Gastroesophageal sphincter (tissue), 4 donors: Measurements from ENCODE around the gene UBA3. TPM values are rescaled to one million over a fixed set of nuclear protein-coding genes. Genes with fewer than 3 reads are reported as not detected.

Experiments
- ATAC-seq: fragments of 150-250 bp; one replicate; pipeline ENCODE4 v1.9.1; 2016; ENCODE audit warnings: mild to moderate bottlenecking, moderate library complexity
- H3K27ac ChIP-seq, 4 donors: fragments of 200-600 bp; sonication (generic) in 3 of 4; 1 replicate in 3 of 4; 2 replicates in 1 of 4; pipeline ENCODE4 v1.5.1; 2016 to 2019
- H3K27me3 ChIP-seq: fragments of 200-600 bp; sonication (generic); one replicate; pipeline ENCODE4 v1.5.1; 2019
- H3K36me3 ChIP-seq, 2 donors: fragments of 200-600 bp; sonication (generic); one replicate each; pipeline ENCODE4 v1.5.1; 2019; ENCODE audit warnings: control low read depth in 1 of 2
- H3K4me1 ChIP-seq, 3 donors: fragments of 200-600 bp; sonication (generic); 1 replicate in 2 of 3; 2 replicates in 1 of 3; pipeline ENCODE4 v1.5.1; 2016 to 2019; ENCODE audit warnings: control low read depth in 2 of 3
- H3K4me3 ChIP-seq, 2 donors: fragments of 200-600 bp; sonication (generic); one replicate each; pipeline ENCODE4 v1.5.1; 2019; ENCODE audit warnings: mild to moderate bottlenecking in 1 of 2, moderate library complexity in 1 of 2
- H3K9me3 ChIP-seq, 3 donors: fragments of 200-600 bp; sonication (generic); one replicate each; pipeline ENCODE4 v1.5.1; 2017 to 2019; ENCODE audit warnings: control low read depth in 2 of 3
- CTCF ChIP-seq, 4 experiments: fragments of 200-600 bp in 2 of 4; fragments of 450-650 bp in 2 of 4; sonication (generic) in 1 of 4; IDR thresholded peaks; one replicate each; pipeline ENCODE4 v1.5.1; 2017 to 2019; ENCODE audit warnings: antibody characterized with exemption in 4 of 4, mild to moderate bottlenecking in 2 of 4, moderate library complexity in 2 of 4
- EP300 ChIP-seq: sonication (generic); formaldehyde crosslinking; IDR thresholded peaks from one replicate; pipeline ENCODE4 v1.6.1; 2017; ENCODE audit warnings: antibody characterized with exemption, mild to moderate bottlenecking
- POLR2A ChIP-seq, 2 donors: fragments of 450-650 bp; IDR thresholded peaks; one replicate each; pipeline ENCODE4 v1.6.1; 2017; ENCODE audit warnings: antibody characterized with exemption in 2 of 2, mild to moderate bottlenecking in 2 of 2, moderate library complexity in 1 of 2
- POLR2AphosphoS5 ChIP-seq: sonication (generic); formaldehyde crosslinking; IDR thresholded peaks from one replicate; pipeline ENCODE4 v1.6.1; 2017; ENCODE audit warnings: antibody characterized with exemption
- WGBS, 2 donors: methylation state at CpG; one replicate each; pipeline ENCODE4 v1.1.5; 2018; ENCODE audit warnings: low coverage in 1 of 2; 5-methylcytosine and 5-hydroxymethylcytosine counted together
- total RNA-seq, 4 donors: library from RNA; depleted of rRNA; stranded (reverse); fragments of >200 nt; gene quantifications; one replicate each; pipeline ENCODE4 v1.1.0, GENCODE V29; 2016

The UBA3 gene
- total RNA-seq, 4 donors from 2014 or later: 49.8 to 67.6 (median 54.7) TPM

GRCh38 chr3:69084326-69085167 is 4.4 kb upstream of the UBA3 start, which contains the start of gene ARL6IP5:
Gene ARL6IP5 (plus strand): TSS chr3:69084937. CDS start chr3:69085048, 111 bp downstream.
- H3K27ac ChIP-seq: peak within 1 kb of the TSS; percentile 80 to 95 (median 91)
- no peaks in the 10 kb centered on the region for H3K9me3 ChIP-seq
- H3K4me3 ChIP-seq: peak within 1 kb of the TSS; percentile 86 to 93
- peaks cover 22 to 81% (median 44%) of the 10 kb centered on the region in 3 donors for H3K4me1 ChIP-seq
- ATAC-seq: peak; percentile 73
- no peaks in the 10 kb centered on the region for H3K27me3 ChIP-seq
- no peak for TF ChIP-seq EP300
- TF ChIP-seq POLR2AphosphoS5: peak; percentile 70
- H3K36me3 ChIP-seq: no peaks in the 10 kb centered on the region
- WGBS, 2 donors: 7 to 10% methylated on average over 6 to 15 of the region's 32 CpGs

DNA sequence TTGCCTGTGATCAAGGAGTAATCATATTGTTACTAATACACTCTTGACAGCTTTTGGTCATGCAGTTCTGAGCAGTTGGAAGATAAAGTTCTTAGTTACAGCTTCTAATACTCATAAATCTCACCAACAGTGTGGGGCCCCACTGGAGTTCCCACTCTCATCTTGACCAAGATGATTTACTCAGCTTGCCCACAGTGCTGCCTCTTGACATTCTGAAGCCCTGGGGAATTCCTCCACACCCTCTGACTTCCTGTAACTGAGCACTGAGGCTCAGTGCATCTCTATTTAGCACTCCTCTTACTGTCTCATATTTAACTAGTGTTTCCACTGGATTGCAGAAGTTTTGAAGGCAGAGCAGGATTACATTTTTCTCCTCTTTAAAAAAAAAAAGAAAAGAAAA is 2.6 kb upstream of the UBA3 start:
- TF ChIP-seq POLR2A (IDR thresholded peaks at IDR 0.05) (no peak), EP300 (no peak), POLR2AphosphoS5 (no peak), CTCF (IDR thresholded peaks at IDR 0.05) (no peak)
- no peak for ATAC-seq
- H3K4me3 ChIP-seq: no peak overlapping the region
- H3K9me3 ChIP-seq: no peaks in the 10 kb centered on the region
- H3K4me1 ChIP-seq: peaks cover 16 to 81% (median 38%) of the 10 kb centered on the region in 3 donors
- H3K27ac ChIP-seq: peak overlapping the region; percentile 15 to 61 (median 36)
- H3K36me3 ChIP-seq: no peaks in the 10 kb centered on the region
- H3K27me3 ChIP-seq: no peaks in the 10 kb centered on the region

GRCh38 chr3:69082361-69082760 is 2.2 kb upstream of the UBA3 start:
- Histone ChIP-seq H3K4me1 (peaks cover 17 to 79% (median 38%) of the 10 kb centered on the region in 3 donors), H3K27ac (peak overlapping the region in 3 of 4 donors; percentile 21 to 61 (median 50)), H3K36me3 (no peaks in the 10 kb centered on the region), H3K4me3 (no peak overlapping the region), H3K27me3 (no peaks in the 10 kb centered on the region), H3K9me3 (no peaks in the 10 kb centered on the region)
- TF ChIP-seq POLR2AphosphoS5: no peak
- no peak for TF ChIP-seq CTCF (IDR thresholded peaks at IDR 0.05)
- TF ChIP-seq POLR2A (IDR thresholded peaks at IDR 0.05): no peak
- no peak for TF ChIP-seq EP300
- ATAC-seq: no peak
- 44 to 56% methylated on average over 1 to 2 of the region's 2 CpGs for WGBS, 2 donors

- Histone ChIP-seq H3K27me3 (no peaks in the 10 kb centered on the region), H3K27ac (peak overlapping the region in 3 of 4 donors; percentile 12 to 50 (median 21)), H3K36me3 (no peaks in the 10 kb centered on the region), H3K9me3 (no peaks in the 10 kb centered on the region), H3K4me1 (peaks cover 17 to 73% (median 32%) of the 10 kb centered on the region in 3 donors), H3K4me3 (no peak overlapping the region)
- WGBS, 2 donors: 67 to 76% methylated on average over 1 to 3 of the region's 5 CpGs
- no peak for ATAC-seq
- TF ChIP-seq CTCF (IDR thresholded peaks at IDR 0.05) (no peak), POLR2A (IDR thresholded peaks at IDR 0.05) (no peak), POLR2AphosphoS5 (no peak), EP300 (no peak)
Observed at GRCh38 chr3:69081583-69082262, 1.6 kb upstream of the UBA3 start.
